Mesothelial cell of epicardium (in vitro differentiated cells): Measurements from ENCODE around the gene ACACA. TPM values are rescaled to one million over a fixed set of nuclear protein-coding genes. Genes with fewer than 3 reads are reported as not detected.
"Not testable (repeated sequence)": the region's sequence is repeated elsewhere in the genome, so short reads cannot be mapped to it uniquely, and the experiment has no call there.

Source experiments
- DNase-seq, 2 experiments: peaks; one replicate each; pipeline ENCODE4 v3.0.0; 2021; ENCODE audit warnings: low spot score in 2 of 2; ENCODE audit not compliant: unreplicated experiment in 2 of 2
- H3K27ac Mint-ChIP-seq: 2 replicates; pipeline ENCODE4 v1.8.0; 2021; ENCODE audit warnings: mixed read lengths
- H3K27me3 Mint-ChIP-seq: 2 replicates; pipeline ENCODE4 v1.8.0; 2021; ENCODE audit warnings: low read depth, mixed read lengths
- H3K36me3 Mint-ChIP-seq: 2 replicates; pipeline ENCODE4 v1.8.0; 2021; ENCODE audit warnings: mixed read lengths
- H3K4me1 Mint-ChIP-seq: 2 replicates; pipeline ENCODE4 v1.8.0; 2021; ENCODE audit warnings: mixed read lengths
- H3K4me3 Mint-ChIP-seq: 2 replicates; pipeline ENCODE4 v1.8.0; 2021; ENCODE audit warnings: mild to moderate bottlenecking, moderate library complexity, mixed read lengths
- H3K9me3 Mint-ChIP-seq: 2 replicates; pipeline ENCODE4 v1.8.0; 2021; ENCODE audit warnings: mixed read lengths
- CTCF ChIP-seq: fragments of 200-600 bp; sonication (generic); IDR thresholded peaks from one replicate; pipeline ENCODE4 v1.5.0; 2021; ENCODE audit warnings: antibody characterized with exemption; ENCODE audit not compliant: unreplicated experiment
- total RNA-seq: library from RNA; stranded (reverse); gene quantifications from 3 replicates; pipeline ENCODE4 v1.2.1, GENCODE V29; 2021

Gene ACACA
- total RNA-seq, 1 donor from 2014 or later: 127 TPM

- peaks cover 17% of the 10 kb centered on the region for H3K36me3 Mint-ChIP-seq
- H3K4me1 Mint-ChIP-seq: peaks cover 4% of the 10 kb centered on the region
- H3K4me3 Mint-ChIP-seq: no peak overlapping the region
- H3K9me3 Mint-ChIP-seq: no peaks in the 10 kb centered on the region
- H3K27me3 Mint-ChIP-seq: no peaks in the 10 kb centered on the region
- no peak for TF ChIP-seq CTCF
- DNase-seq: no peak
- H3K27ac Mint-ChIP-seq: no peak overlapping the region
These were observed 262.4 kb downstream of the ACACA start for GRCh38 chr17:37144075-37144701.

GRCh38 chr17:37143558-37143957 lies 263.1 kb downstream of the ACACA start:
- not testable (repeated sequence) for H3K27ac Mint-ChIP-seq, H3K9me3 Mint-ChIP-seq, DNase-seq, H3K4me3 Mint-ChIP-seq, H3K27me3 Mint-ChIP-seq, H3K4me1 Mint-ChIP-seq
- peaks cover 22% of the 10 kb centered on the region for H3K36me3 Mint-ChIP-seq

GRCh38 chr17:37142294-37142896 lies 264.2 kb downstream of the ACACA start:
- no peak overlapping the region for H3K4me3 Mint-ChIP-seq
- peaks cover 23% of the 10 kb centered on the region for H3K36me3 Mint-ChIP-seq
- H3K4me1 Mint-ChIP-seq: peaks cover 10% of the 10 kb centered on the region
- DNase-seq: no peak
- H3K27ac Mint-ChIP-seq: no peak overlapping the region
- no peaks in the 10 kb centered on the region for H3K9me3 Mint-ChIP-seq
- no peak for TF ChIP-seq CTCF
- no peaks in the 10 kb centered on the region for H3K27me3 Mint-ChIP-seq

- Mint-ChIP-seq H3K4me3 (no peak overlapping the region), H3K9me3 (no peaks in the 10 kb centered on the region), H3K27me3 (no peaks in the 10 kb centered on the region), H3K36me3 (peaks cover 23% of the 10 kb centered on the region), H3K27ac (no peak overlapping the region), H3K4me1 (peaks cover 17% of the 10 kb centered on the region)
- DNase-seq: no peak
- no peak for TF ChIP-seq CTCF
These were observed 268.0 kb downstream of the ACACA start for GRCh38 chr17:37138571-37139120.

GRCh38 chr17:37137906-37138514 lies 268.6 kb downstream of the ACACA start:
- Mint-ChIP-seq H3K27ac (no peak overlapping the region), H3K36me3 (peaks cover 22% of the 10 kb centered on the region), H3K4me1 (peaks cover 20% of the 10 kb centered on the region), H3K27me3 (no peaks in the 10 kb centered on the region), H3K4me3 (no peak overlapping the region), H3K9me3 (no peaks in the 10 kb centered on the region)
- no peak for DNase-seq
- no peak for TF ChIP-seq CTCF

- H3K27ac Mint-ChIP-seq: no peak overlapping the region
- no peaks in the 10 kb centered on the region for H3K9me3 Mint-ChIP-seq
- TF ChIP-seq CTCF: no peak
- no peak overlapping the region for H3K4me3 Mint-ChIP-seq
- H3K4me1 Mint-ChIP-seq: peaks cover 26% of the 10 kb centered on the region
- H3K27me3 Mint-ChIP-seq: no peaks in the 10 kb centered on the region
- peaks cover 19% of the 10 kb centered on the region for H3K36me3 Mint-ChIP-seq
- no peak for DNase-seq
These were observed 269.5 kb downstream of the ACACA start for GRCh38 chr17:37137070-37137610.
